Endodermal cell (in vitro differentiated cells): Measurements from ENCODE around the gene PRKG2. TPM values are rescaled to one million over a fixed set of nuclear protein-coding genes. Genes with fewer than 3 reads are reported as not detected.

Experiments used
- DNase-seq: peaks from one replicate; pipeline ENCODE4 v3.0.0-alpha.2; 2017
- H3K27ac ChIP-seq: 2 replicates; pipeline ENCODE4 v1.5.1; 2013; ENCODE audit warnings: mild to moderate bottlenecking, low read depth, low read length, moderate library complexity
- H3K27me3 ChIP-seq: 2 replicates; pipeline ENCODE4 v1.6.1; 2013; ENCODE audit warnings: mild to moderate bottlenecking, low read length, moderate library complexity; ENCODE audit not compliant: insufficient read depth, control insufficient read depth, poor library complexity, severe bottlenecking
- H3K36me3 ChIP-seq: 2 replicates; pipeline ENCODE4 v1.7.0; 2013; ENCODE audit warnings: mild to moderate bottlenecking, low read length, moderate library complexity; ENCODE audit not compliant: control insufficient read depth, insufficient read depth
- H3K4me1 ChIP-seq: one replicate; pipeline ENCODE4 v1.7.0; 2013; ENCODE audit warnings: low read length; ENCODE audit not compliant: control insufficient read depth, insufficient read depth
- H3K4me3 ChIP-seq: 2 replicates; pipeline ENCODE4 v1.5.1; 2013; ENCODE audit warnings: mild to moderate bottlenecking, low read length, moderate library complexity
- H3K9ac ChIP-seq: 2 replicates; pipeline ENCODE4 v1.6.1; 2013; ENCODE audit warnings: mild to moderate bottlenecking, low read length, moderate library complexity; ENCODE audit not compliant: poor library complexity, severe bottlenecking; ENCODE audit errors: extremely low read depth
- H3K9me3 ChIP-seq: 2 replicates; pipeline ENCODE4 v1.6.1; 2013; ENCODE audit warnings: mild to moderate bottlenecking, low read length, moderate library complexity; ENCODE audit not compliant: control insufficient read depth
- H3K27ac Mint-ChIP-seq: 2 replicates; pipeline ENCODE4 v1.8.0; 2020; ENCODE audit warnings: mixed read lengths
- H3K27me3 Mint-ChIP-seq: 2 replicates; pipeline ENCODE4 v1.8.0; 2021; ENCODE audit warnings: mild to moderate bottlenecking, mixed read lengths; ENCODE audit not compliant: insufficient read depth
- H3K36me3 Mint-ChIP-seq: 2 replicates; pipeline ENCODE4 v1.8.0; 2020; ENCODE audit warnings: low read depth, mixed read lengths
- H3K4me1 Mint-ChIP-seq: 2 replicates; pipeline ENCODE4 v1.8.0; 2020; ENCODE audit warnings: mixed read lengths
- H3K4me3 Mint-ChIP-seq: 2 replicates; pipeline ENCODE4 v1.8.0; 2020; ENCODE audit warnings: mild to moderate bottlenecking, moderate library complexity, mixed read lengths
- H3K9me3 Mint-ChIP-seq: 2 replicates; pipeline ENCODE4 v1.8.0; 2020; ENCODE audit warnings: mild to moderate bottlenecking, mixed read lengths
- WGBS, 2 experiments: methylation state at CpG; one replicate each; pipeline versions ENCODE4 v1.1.5 to v1.1.7; 2013; ENCODE audit warnings: missing lambda C conversion rate in 2 of 2, mixed read lengths in 1 of 2; ENCODE audit not compliant: insufficient coverage in 1 of 2, insufficient read length in 1 of 2; 5-methylcytosine and 5-hydroxymethylcytosine counted together
- total RNA-seq, 2 donors: library from RNA; stranded (reverse); fragmentation: NEBNext Ultra II Directional in 1 of 2; extraction: Animal tissue kit (Norgen Biotek cat#: 25700) in 1 of 2; gene quantifications; 2 replicates in 1 of 2; 3 replicates in 1 of 2; pipeline ENCODE4 v1.2.1, GENCODE V29; 2021
- TF ChIP-seq, protein P1 (sequence below): fragments of 200-600 bp; sonication (generic); conservative IDR thresholded peaks from 2 replicates; pipeline ENCODE4 v1.5.0; 2021; ENCODE audit warnings: antibody characterized with exemption, mild to moderate bottlenecking

The PRKG2 gene
- total RNA-seq, 2 donors from 2014 or later = 1.3 to 2.4 TPM

- 67 to 73% methylated on average over 1 to 4 of the region's 4 CpGs for WGBS, 2 experiments
- H3K9me3 ChIP-seq = no peaks in the 10 kb centered on the region
- TF ChIP-seq, protein P1, sequence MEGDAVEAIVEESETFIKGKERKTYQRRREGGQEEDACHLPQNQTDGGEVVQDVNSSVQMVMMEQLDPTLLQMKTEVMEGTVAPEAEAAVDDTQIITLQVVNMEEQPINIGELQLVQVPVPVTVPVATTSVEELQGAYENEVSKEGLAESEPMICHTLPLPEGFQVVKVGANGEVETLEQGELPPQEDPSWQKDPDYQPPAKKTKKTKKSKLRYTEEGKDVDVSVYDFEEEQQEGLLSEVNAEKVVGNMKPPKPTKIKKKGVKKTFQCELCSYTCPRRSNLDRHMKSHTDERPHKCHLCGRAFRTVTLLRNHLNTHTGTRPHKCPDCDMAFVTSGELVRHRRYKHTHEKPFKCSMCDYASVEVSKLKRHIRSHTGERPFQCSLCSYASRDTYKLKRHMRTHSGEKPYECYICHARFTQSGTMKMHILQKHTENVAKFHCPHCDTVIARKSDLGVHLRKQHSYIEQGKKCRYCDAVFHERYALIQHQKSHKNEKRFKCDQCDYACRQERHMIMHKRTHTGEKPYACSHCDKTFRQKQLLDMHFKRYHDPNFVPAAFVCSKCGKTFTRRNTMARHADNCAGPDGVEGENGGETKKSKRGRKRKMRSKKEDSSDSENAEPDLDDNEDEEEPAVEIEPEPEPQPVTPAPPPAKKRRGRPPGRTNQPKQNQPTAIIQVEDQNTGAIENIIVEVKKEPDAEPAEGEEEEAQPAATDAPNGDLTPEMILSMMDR = no peak
- peaks cover 4% of the 10 kb centered on the region for H3K4me1 Mint-ChIP-seq
- H3K4me3 Mint-ChIP-seq = no peak overlapping the region
- DNase-seq = no peak
- H3K36me3 Mint-ChIP-seq = no peaks in the 10 kb centered on the region
- H3K4me1 ChIP-seq = no peaks in the 10 kb centered on the region
- H3K27ac Mint-ChIP-seq = no peak overlapping the region
- H3K27ac ChIP-seq = no peak overlapping the region
- no peaks in the 10 kb centered on the region for H3K36me3 ChIP-seq
- H3K9me3 Mint-ChIP-seq = no peaks in the 10 kb centered on the region
- H3K27me3 Mint-ChIP-seq = peaks cover 15% of the 10 kb centered on the region
- H3K4me3 ChIP-seq = no peak overlapping the region
- peaks cover 21% of the 10 kb centered on the region for H3K27me3 ChIP-seq
- no peak overlapping the region for H3K9ac ChIP-seq
Observed at GRCh38 chr4:81039351-81039972, 175.6 kb downstream of the PRKG2 start.

DNA sequence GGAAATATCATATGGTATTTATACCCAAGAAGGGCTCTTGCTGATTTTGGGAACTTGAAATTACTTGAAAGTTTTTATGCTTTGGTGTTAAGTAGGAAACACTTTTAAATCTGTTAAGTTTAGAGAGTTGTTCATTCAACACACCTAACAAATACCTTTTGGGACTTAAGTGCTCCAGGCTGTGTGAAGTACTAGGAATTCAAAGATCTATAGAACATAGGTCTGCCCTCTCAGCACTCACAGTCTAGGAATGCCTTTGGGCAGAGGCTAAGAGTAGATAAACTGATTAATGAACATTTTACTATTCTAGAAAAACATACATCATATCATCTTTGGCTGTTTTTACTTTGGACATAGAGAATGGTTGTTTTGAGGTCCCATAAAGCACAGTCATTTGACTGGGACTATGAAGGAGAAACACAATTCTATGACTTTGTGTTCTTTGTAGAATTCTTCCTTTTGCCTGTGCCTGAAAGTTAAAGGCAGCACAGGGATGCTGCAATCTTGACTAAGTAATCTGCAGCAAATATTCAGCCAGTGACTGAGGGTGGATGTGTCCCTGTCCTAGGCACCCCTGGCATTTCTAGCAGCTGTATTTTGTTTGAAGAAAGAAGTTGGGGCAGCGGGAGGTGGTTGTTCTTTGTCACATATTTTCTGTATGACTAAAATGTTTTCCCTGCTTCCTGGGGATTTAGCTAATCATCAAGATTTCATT is 176.2 kb downstream of the PRKG2 start:
- Histone ChIP-seq H3K9me3 (no peaks in the 10 kb centered on the region), H3K27me3 (peaks cover 28% of the 10 kb centered on the region), H3K9ac (no peak overlapping the region), H3K4me3 (no peak overlapping the region), H3K36me3 (no peaks in the 10 kb centered on the region), H3K4me1 (no peaks in the 10 kb centered on the region), H3K27ac (no peak overlapping the region)
- Mint-ChIP-seq H3K9me3 (no peaks in the 10 kb centered on the region), H3K4me1 (peaks cover 4% of the 10 kb centered on the region), H3K4me3 (no peak overlapping the region), H3K27ac (no peak overlapping the region), H3K36me3 (no peaks in the 10 kb centered on the region), H3K27me3 (peaks cover 22% of the 10 kb centered on the region)
- TF ChIP-seq, protein P1 = no peak
- no peak for DNase-seq
- 100% methylated on average over 1 of the region's 1 CpG; no CpG with 5 or more reads in 1 of the 2 experiments for WGBS, 2 experiments

Other genes with a start within 250 kb of the PRKG2 start
- gene BMP3, start 184.5 kb downstream of the PRKG2 start, total RNA-seq = under 1 TPM; 0.11 to 0.13 TPM